H1 (cell line): Measurements from ENCODE around the gene UGGT1. TPM values are rescaled to one million over a fixed set of nuclear protein-coding genes. Genes with fewer than 3 reads are reported as not detected.
"Not testable (repeated sequence)": the region's sequence is repeated elsewhere in the genome, so short reads cannot be mapped to it uniquely, and the experiment has no call there.

ENCODE experiments used
- CTCF ChIA-PET: fragments of 300-600 bp; sonication (Branson Sonifier 250); formaldehyde crosslinking; loops from one replicate; lab custom pipeline; 2021; ENCODE audit not compliant: partially characterized antibody; lab: Charles Lee
- POLR2A ChIA-PET: fragments of 300-600 bp; sonication (Branson Sonifier 250); formaldehyde crosslinking; loops from one replicate; lab custom pipeline; 2021; ENCODE audit warnings: inconsistent platforms; ENCODE audit not compliant: partially characterized antibody; lab: Charles Lee
- DNase-seq, 2 experiments: peaks; one replicate each; pipeline versions ENCODE4 v3.0.0 to v3.0.0-alpha.2; 2010 to 2022; ENCODE audit warnings: low spot score in 2 of 2, low read depth in 1 of 2, mixed read lengths in 1 of 2
- FAIRE-seq: peaks from 2 replicates; lab custom pipeline; 2011; peaks lifted over from hg19 to GRCh38; lab: Jason Lieb, UNC
- H2AFZ ChIP-seq: 2 replicates; pipeline ENCODE4 v1.8.1; 2012; ENCODE audit warnings: low read length, inconsistent platforms
- H2AK5ac ChIP-seq: 2 replicates; pipeline ENCODE4 v1.6.1; 2013; ENCODE audit warnings: low read depth, low read length
- H2BK120ac ChIP-seq: replicated peaks from 2 replicates; pipeline ENCODE3; 2013; ENCODE audit warnings: low read depth, low read length, inconsistent platforms
- H2BK12ac ChIP-seq: 2 replicates; pipeline ENCODE4 v1.6.1; 2013; ENCODE audit warnings: low read depth, low read length
- H2BK15ac ChIP-seq: 2 replicates; pipeline ENCODE4 v1.6.1; 2013; ENCODE audit warnings: low read length
- H2BK20ac ChIP-seq: 2 replicates; pipeline ENCODE4 v1.6.1; 2013; ENCODE audit warnings: low read length
- H2BK5ac ChIP-seq: 2 replicates; pipeline ENCODE4 v1.6.1; 2013; ENCODE audit warnings: low read depth, low read length
- H3K14ac ChIP-seq: 2 replicates; pipeline ENCODE4 v1.6.1; 2013; ENCODE audit warnings: inconsistent platforms; ENCODE audit not compliant: insufficient read length
- H3K18ac ChIP-seq: 2 replicates; pipeline ENCODE4 v1.6.1; 2013; ENCODE audit warnings: low read length; ENCODE audit errors: extremely low read depth
- H3K23ac ChIP-seq: 2 replicates; pipeline ENCODE4 v1.6.1; 2013; ENCODE audit warnings: inconsistent platforms; ENCODE audit not compliant: insufficient read length
- H3K23me2 ChIP-seq: 2 replicates; pipeline ENCODE4 v1.6.1; 2013; ENCODE audit warnings: low read depth, low read length
- H3K27ac ChIP-seq: 2 replicates; pipeline ENCODE4 v1.6.1; 2011; ENCODE audit warnings: low read depth, low read length, inconsistent platforms
- H3K27me3 ChIP-seq, 4 experiments: replicated peaks in 1 of 4; 1 replicate in 1 of 4; 2 replicates in 3 of 4; pipeline versions ENCODE4 v1.6.1 to v1.8.1; 2011 to 2013; ENCODE audit warnings: low read length in 3 of 4, mild to moderate bottlenecking in 3 of 4, inconsistent platforms in 2 of 4, mixed read lengths in 2 of 4, moderate library complexity in 1 of 4; ENCODE audit not compliant: control insufficient read depth in 3 of 4, insufficient read depth in 3 of 4; ENCODE audit errors: extremely low read depth in 1 of 4
- H3K36me3 ChIP-seq, 4 experiments: 2 replicates each; pipeline versions ENCODE4 v1.6.1 to v1.8.1; 2011 to 2013; ENCODE audit warnings: mild to moderate bottlenecking in 4 of 4, low read length in 3 of 4, moderate library complexity in 2 of 4, control low read depth in 1 of 4, inconsistent platforms in 1 of 4; ENCODE audit not compliant: insufficient read depth in 4 of 4, control insufficient read depth in 2 of 4
- H3K4ac ChIP-seq: replicated peaks from 2 replicates; pipeline ENCODE3; 2013; ENCODE audit warnings: low read length, low read depth, mixed read lengths, inconsistent platforms; ENCODE audit not compliant: insufficient read length
- H3K4me1 ChIP-seq, 4 experiments: replicated peaks in 1 of 4; 1 replicate in 1 of 4; 2 replicates in 3 of 4; pipeline versions ENCODE4 v1.6.1 to v1.8.1; 2011 to 2013; ENCODE audit warnings: low read length in 3 of 4, inconsistent platforms in 2 of 4, mixed read lengths in 1 of 4; ENCODE audit not compliant: insufficient read depth in 4 of 4, control insufficient read depth in 3 of 4
- H3K4me2 ChIP-seq, 2 experiments: 2 replicates each; pipeline versions ENCODE4 v1.6.1 to v1.8.1; 2011 to 2013; ENCODE audit warnings: low read depth in 2 of 2, low read length in 2 of 2, control low read depth in 1 of 2, inconsistent platforms in 1 of 2, mild to moderate bottlenecking in 1 of 2; ENCODE audit not compliant: insufficient read depth in 1 of 2
- H3K4me3 ChIP-seq, 4 experiments: fragments of 200-600, 300-600 bp in 1 of 4; sonication (generic), shearing (Covaris generic), sonication (Bioruptor Twin) in 1 of 4; 2 replicates each; pipeline versions ENCODE4 v1.5.1 to v1.8.1; 2011 to 2016; ENCODE audit warnings: low read length in 4 of 4, low read depth in 3 of 4, control low read depth in 2 of 4, inconsistent platforms in 2 of 4, mild to moderate bottlenecking in 2 of 4, mixed read lengths in 1 of 4, moderate library complexity in 1 of 4; ENCODE audit not compliant: insufficient read depth in 2 of 4; ENCODE audit errors: extremely low read depth in 1 of 4
- H3K56ac ChIP-seq: replicated peaks from 2 replicates; pipeline ENCODE3; 2013; ENCODE audit warnings: low read depth, mild to moderate bottlenecking, mixed read lengths, low read length, inconsistent platforms; ENCODE audit not compliant: insufficient read length
- H3K79me1 ChIP-seq: 2 replicates; pipeline ENCODE4 v1.6.1; 2013; ENCODE audit warnings: low read depth, low read length, control low read depth
- H3K79me2 ChIP-seq, 2 experiments: 2 replicates each; pipeline versions ENCODE4 v1.6.1 to v1.8.1; 2012 to 2013; ENCODE audit warnings: low read length in 2 of 2, mild to moderate bottlenecking in 2 of 2, inconsistent platforms in 1 of 2; ENCODE audit not compliant: insufficient read depth in 2 of 2, control insufficient read depth in 1 of 2
- H3K9ac ChIP-seq, 4 experiments: replicated peaks in 1 of 4; 1 replicate in 1 of 4; 2 replicates in 3 of 4; pipeline versions ENCODE4 v1.6.1 to v1.8.1; 2011 to 2013; ENCODE audit warnings: low read depth in 3 of 4, low read length in 3 of 4, control low read depth in 2 of 4, mild to moderate bottlenecking in 2 of 4, moderate library complexity in 2 of 4, inconsistent platforms in 1 of 4; ENCODE audit errors: extremely low read depth in 1 of 4
- H3K9me3 ChIP-seq, 2 experiments: 2 replicates each; pipeline versions ENCODE4 v1.6.1 to v1.8.1; 2012 to 2013; ENCODE audit warnings: mild to moderate bottlenecking in 2 of 2, moderate library complexity in 2 of 2, control low read depth in 1 of 2, inconsistent platforms in 1 of 2, low read depth in 1 of 2, low read length in 1 of 2, mixed read lengths in 1 of 2; ENCODE audit not compliant: insufficient read depth in 2 of 2
- H4K20me1 ChIP-seq, 2 experiments: replicated peaks in 1 of 2; 2 replicates each; pipeline versions ENCODE3 to v1.8.1; 2011 to 2013; ENCODE audit warnings: inconsistent platforms in 2 of 2, low read length in 2 of 2, mild to moderate bottlenecking in 1 of 2; ENCODE audit not compliant: insufficient read depth in 2 of 2, control insufficient read depth in 1 of 2
- H4K5ac ChIP-seq: 2 replicates; pipeline ENCODE4 v1.6.1; 2013; ENCODE audit warnings: low read length, low read depth, mixed read lengths, inconsistent platforms; ENCODE audit not compliant: insufficient read length
- H4K8ac ChIP-seq: 2 replicates; pipeline ENCODE4 v1.8.0; 2013; ENCODE audit warnings: mild to moderate bottlenecking, moderate library complexity, low read length, inconsistent platforms; ENCODE audit not compliant: insufficient read depth; ENCODE audit errors: extremely low read depth
- H4K91ac ChIP-seq: replicated peaks from 2 replicates; pipeline ENCODE3; 2013; ENCODE audit warnings: low read length, mixed read lengths, inconsistent platforms; ENCODE audit not compliant: insufficient read length
- WGBS, 2 experiments: shearing (Covaris generic) in 1 of 2; methylation state at CpG; one replicate each; pipeline versions ENCODE4 v1.1.6 to v1.1.7; 2013 to 2015; ENCODE audit warnings: low lambda C conversion rate in 2 of 2, mixed read lengths in 2 of 2, inconsistent platforms in 1 of 2, low coverage in 1 of 2, missing lambda C conversion rate in 1 of 2; ENCODE audit not compliant: insufficient replicate concordance in 2 of 2, insufficient coverage in 1 of 2, insufficient read length in 1 of 2; ENCODE audit errors: extremely low coverage in 1 of 2, missing lambda C conversion rate in 1 of 2; 5-methylcytosine and 5-hydroxymethylcytosine counted together
- polyA plus RNA-seq, 7 experiments: library from polyadenylated mRNA; depleted of rRNA in 3 of 7; stranded (reverse) in 5 of 7; unstranded in 2 of 7; fragments of >200 nt in 5 of 7; fragments of 200-250 nt in 2 of 7; gene quantifications; 1 replicate in 5 of 7; 2 replicates in 1 of 7; 4 replicates in 1 of 7; pipeline versions ENCODE4 v1.2.1 to v1.2.3, GENCODE V29; 2011 to 2013; ENCODE audit warnings: missing spikeins in 2 of 7, mixed read lengths in 2 of 7
- total RNA-seq: library from RNA; stranded (reverse); fragmentation: NEBNext Ultra II Directional; extraction: Animal tissue kit (Norgen Biotek cat#: 25700); gene quantifications from 2 replicates; pipeline ENCODE4 v1.2.1, GENCODE V29; 2021

UGGT1 gene
- total and polyA plus RNA-seq, 2 of the 8 experiments (the other 6 are each of a cell fraction or from before 2014, with no cell fraction given) = 14.9 to 57.3 TPM

- H3K4me1 ChIP-seq, H2BK12ac ChIP-seq, H3K4ac ChIP-seq, H2BK120ac ChIP-seq, H3K4me2 ChIP-seq, H4K91ac ChIP-seq, DNase-seq, H3K23me2 ChIP-seq, H3K9me3 ChIP-seq, H3K18ac ChIP-seq, H2BK20ac ChIP-seq, H3K9ac ChIP-seq, H4K5ac ChIP-seq, H3K23ac ChIP-seq, H3K14ac ChIP-seq, H2AFZ ChIP-seq, H2BK5ac ChIP-seq, H3K79me1 ChIP-seq, H4K8ac ChIP-seq, FAIRE-seq, H4K20me1 ChIP-seq, H2AK5ac ChIP-seq, POLR2A ChIA-PET, H3K4me3 ChIP-seq, H3K27me3 ChIP-seq, H3K79me2 ChIP-seq, H3K56ac ChIP-seq, H3K27ac ChIP-seq, H2BK15ac ChIP-seq: not testable (repeated sequence)
- WGBS, 2 experiments = 86% methylated on average over 4 of the region's 4 CpGs; no CpG with 5 or more reads in 1 of the 2 experiments
- CTCF ChIA-PET = interaction anchor here (0.6 to 1.2 kb wide), 3 partner anchors 13 to 15 kb away, joined by 3 to 4 read pairs (median 3); no protein-coding TSS in a partner anchor
- peaks cover 9 to 76% (median 54%) of the 10 kb centered on the region in 4 experiments for H3K36me3 ChIP-seq
These were observed 83.1 kb downstream of the UGGT1 start for GRCh38 chr2:128174067-128174466.
